NCI-H1417 (cell line): ENCODE measurements around the gene OSBPL7.

ENCODE experiments used
- DNase-seq, 3 experiments: peaks; one replicate each; lab custom pipeline; 2025; lab: John Stamatoyannopoulos, UW

Gene OSBPL7

GRCh38 chr17:47821424-47822391, at the start of gene OSBPL7:
Gene OSBPL7 (minus strand): TSS chr17:47821794. CDS start chr17:47820278, 1,516 bp downstream.
- peak; percentile 57 to 85 (median 76) for DNase-seq

GRCh38 chr17:47871048-47871447, 49.5 kb upstream of the OSBPL7 start:
- no peak for DNase-seq

- peak in 1 of 3 experiments; percentile 33 for DNase-seq
Measured at GRCh38 chr17:47870056-47870455, 48.5 kb upstream of the OSBPL7 start.

- DNase-seq = peak in 1 of 3 experiments; percentile 74
Measured at GRCh38 chr17:47869114-47869513, 47.5 kb upstream of the OSBPL7 start.

- DNase-seq = no peak
Measured at GRCh38 chr17:47867813-47868533, 46.4 kb upstream of the OSBPL7 start.

- no peak for DNase-seq
Measured at GRCh38 chr17:47866941-47867340, 45.3 kb upstream of the OSBPL7 start.

GRCh38 chr17:47864791-47865216, 43.2 kb upstream of the OSBPL7 start:
- peak; percentile 16 to 63 (median 34) for DNase-seq

GRCh38 chr17:47862621-47863440, 41.2 kb upstream of the OSBPL7 start:
- peak in 2 of 3 experiments; percentile 56 to 77 for DNase-seq

GRCh38 chr17:47860386-47860785, 38.8 kb upstream of the OSBPL7 start:
- DNase-seq = no peak

GRCh38 chr17:47857551-47858455, 36.2 kb upstream of the OSBPL7 start:
- no peak for DNase-seq

- DNase-seq = no peak
Measured at GRCh38 chr17:47856830-47857229, 35.2 kb upstream of the OSBPL7 start.

- no peak for DNase-seq
Measured at GRCh38 chr17:47855737-47856136, 34.1 kb upstream of the OSBPL7 start.

GRCh38 chr17:47853616-47854015, 32.0 kb upstream of the OSBPL7 start:
- DNase-seq = no peak

GRCh38 chr17:47852113-47852949, 30.7 kb upstream of the OSBPL7 start:
- no peak for DNase-seq

- DNase-seq = no peak
Measured at GRCh38 chr17:47851764-47852112, 30.1 kb upstream of the OSBPL7 start.

GRCh38 chr17:47850692-47851573, 29.3 kb upstream of the OSBPL7 start, which contains the start of gene SP6:
Gene SP6 (minus strand): TSS chr17:47851163. CDS start chr17:47848429, 2,734 bp downstream.
- DNase-seq = peak; percentile 80 to 91 (median 88)

GRCh38 chr17:47850373-47850691, 28.7 kb upstream of the OSBPL7 start:
- peak in 1 of 3 experiments; percentile 53 for DNase-seq

GRCh38 chr17:47848198-47848513, 26.6 kb upstream of the OSBPL7 start:
- DNase-seq = no peak
